Rectal smooth muscle tissue (tissue), 1 donor: Measurements from ENCODE around the gene COX10.

Source experiments
- H3K27ac ChIP-seq: one replicate; pipeline ENCODE4 v1.7.0; 2013; ENCODE audit warnings: low read depth, low read length, inconsistent platforms
- H3K27me3 ChIP-seq: one replicate; pipeline ENCODE4 v1.7.0; 2013; ENCODE audit warnings: low read length; ENCODE audit not compliant: control insufficient read depth, insufficient read depth
- H3K36me3 ChIP-seq: one replicate; pipeline ENCODE4 v1.7.0; 2013; ENCODE audit warnings: low read length; ENCODE audit not compliant: control insufficient read depth, insufficient read depth
- H3K4me1 ChIP-seq: one replicate; pipeline ENCODE4 v1.7.0; 2013; ENCODE audit warnings: low read length; ENCODE audit not compliant: control insufficient read depth, insufficient read depth
- H3K4me3 ChIP-seq: one replicate; pipeline ENCODE4 v1.7.0; 2013; ENCODE audit warnings: low read length
- H3K9ac ChIP-seq: one replicate; pipeline ENCODE4 v1.7.0; 2013; ENCODE audit warnings: low read length

COX10 gene

GRCh38 chr17:14205380-14205779 lies 136.1 kb downstream of the COX10 start:
- H3K36me3 ChIP-seq = peaks cover 8% of the 10 kb centered on the region
- H3K9ac ChIP-seq = no peak overlapping the region
- H3K4me1 ChIP-seq = no peaks in the 10 kb centered on the region
- no peak overlapping the region for H3K27ac ChIP-seq
- H3K4me3 ChIP-seq = no peak overlapping the region
- no peaks in the 10 kb centered on the region for H3K27me3 ChIP-seq

GRCh38 chr17:14205992-14206461 lies 136.7 kb downstream of the COX10 start:
- H3K36me3 ChIP-seq = peaks cover 8% of the 10 kb centered on the region
- H3K9ac ChIP-seq = no peak overlapping the region
- H3K4me3 ChIP-seq = no peak overlapping the region
- no peaks in the 10 kb centered on the region for H3K27me3 ChIP-seq
- H3K4me1 ChIP-seq = no peaks in the 10 kb centered on the region
- no peak overlapping the region for H3K27ac ChIP-seq

DNA sequence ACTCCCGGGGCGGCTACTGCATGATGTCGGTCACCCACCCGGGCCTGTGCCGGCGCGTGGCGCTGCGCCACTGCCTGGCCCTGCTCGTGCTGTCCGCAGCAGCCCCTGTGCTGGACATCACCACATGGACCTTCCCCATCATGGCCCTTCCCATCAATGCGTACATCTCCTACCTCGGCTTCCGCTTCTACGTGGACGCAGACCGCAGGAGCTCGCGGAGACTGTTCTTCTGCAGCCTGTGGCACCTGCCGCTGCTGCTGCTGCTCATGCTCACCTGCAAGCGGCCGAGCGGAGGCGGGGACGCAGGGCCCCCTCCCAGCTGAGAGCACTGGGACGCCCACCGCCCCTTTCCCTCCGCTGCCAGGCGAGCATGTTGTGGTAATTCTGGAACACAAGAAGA lies 137.6 kb downstream of the COX10 start:
- Histone ChIP-seq H3K36me3 (peaks cover 8% of the 10 kb centered on the region), H3K9ac (no peak overlapping the region), H3K27me3 (no peaks in the 10 kb centered on the region), H3K4me1 (no peaks in the 10 kb centered on the region), H3K4me3 (no peak overlapping the region), H3K27ac (no peak overlapping the region)

DNA sequence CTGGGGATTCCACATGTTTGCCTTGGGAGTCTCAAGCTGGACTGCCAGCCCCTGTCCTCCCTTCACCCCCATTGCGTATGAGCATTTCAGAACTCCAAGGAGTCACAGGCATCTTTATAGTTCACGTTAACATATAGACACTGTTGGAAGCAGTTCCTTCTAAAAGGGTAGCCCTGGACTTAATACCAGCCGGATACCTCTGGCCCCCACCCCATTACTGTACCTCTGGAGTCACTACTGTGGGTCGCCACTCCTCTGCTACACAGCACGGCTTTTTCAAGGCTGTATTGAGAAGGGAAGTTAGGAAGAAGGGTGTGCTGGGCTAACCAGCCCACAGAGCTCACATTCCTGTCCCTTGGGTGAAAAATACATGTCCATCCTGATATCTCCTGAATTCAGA lies 138.5 kb downstream of the COX10 start:
- H3K9ac ChIP-seq = no peak overlapping the region
- H3K27ac ChIP-seq = no peak overlapping the region
- no peaks in the 10 kb centered on the region for H3K27me3 ChIP-seq
- H3K4me3 ChIP-seq = no peak overlapping the region
- H3K36me3 ChIP-seq = peaks cover 8% of the 10 kb centered on the region
- H3K4me1 ChIP-seq = no peaks in the 10 kb centered on the region

DNA sequence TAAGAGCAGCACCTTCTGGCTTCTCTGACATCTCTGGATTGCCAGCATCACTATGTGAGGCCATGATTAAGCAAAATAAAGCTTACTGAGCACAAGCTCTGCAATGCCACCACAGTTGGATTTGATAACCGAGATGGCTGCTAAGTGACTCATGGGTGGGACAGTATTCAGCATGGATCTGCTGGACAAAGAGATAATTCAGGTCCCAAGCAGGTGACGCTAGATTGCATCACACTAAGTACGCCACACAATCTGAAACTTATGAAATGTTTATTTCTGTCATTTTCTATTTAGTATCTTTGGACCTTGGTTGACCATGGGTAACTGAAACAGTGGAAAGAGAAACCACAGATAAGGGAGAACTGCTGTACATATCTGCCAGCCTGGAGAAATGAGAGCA lies 139.9 kb downstream of the COX10 start:
- Histone ChIP-seq H3K9ac (no peak overlapping the region), H3K36me3 (peaks cover 6% of the 10 kb centered on the region), H3K4me3 (no peak overlapping the region), H3K27me3 (no peaks in the 10 kb centered on the region), H3K27ac (no peak overlapping the region), H3K4me1 (no peaks in the 10 kb centered on the region)

DNA sequence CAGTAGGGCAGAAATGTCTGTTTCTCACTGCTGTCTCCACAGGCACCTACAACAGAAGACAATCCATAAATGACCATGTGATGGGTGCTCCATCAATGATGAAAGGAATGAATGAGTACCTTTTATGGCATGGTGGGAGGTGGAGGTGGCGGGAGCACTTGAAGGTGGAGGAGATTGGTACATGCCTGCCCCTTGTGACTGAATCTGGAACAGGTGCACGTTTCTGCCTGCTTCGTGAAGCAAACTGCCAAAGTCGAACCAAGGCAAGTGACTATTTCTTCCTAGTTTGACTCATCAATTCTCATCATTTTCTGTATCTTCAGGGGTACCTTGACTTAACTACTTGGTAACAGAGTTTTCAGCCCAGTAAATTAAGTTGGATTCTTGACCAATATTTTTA lies 141.9 kb downstream of the COX10 start:
- Histone ChIP-seq H3K36me3 (peaks cover 4% of the 10 kb centered on the region), H3K4me3 (no peak overlapping the region), H3K27me3 (no peaks in the 10 kb centered on the region), H3K4me1 (no peaks in the 10 kb centered on the region), H3K27ac (no peak overlapping the region), H3K9ac (no peak overlapping the region)

DNA sequence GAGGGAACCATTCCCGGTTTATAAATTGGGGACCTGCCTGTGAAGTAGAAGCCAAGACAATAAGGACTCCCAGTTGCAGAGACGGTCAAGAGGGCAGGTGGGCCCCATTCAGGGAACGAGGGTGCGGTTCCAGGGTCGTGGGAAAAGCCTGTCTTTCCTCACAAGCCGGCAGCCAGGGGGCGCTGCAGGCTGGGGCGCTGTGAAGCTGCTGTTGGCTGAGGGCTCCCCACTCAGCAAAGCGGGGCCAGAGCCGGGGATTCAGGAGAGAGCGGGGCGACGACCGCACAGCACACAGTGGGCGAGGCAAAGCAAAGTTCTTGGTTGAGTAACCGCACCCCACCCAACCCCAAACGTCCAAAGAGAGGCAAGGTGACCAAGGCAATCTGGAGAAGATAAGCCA lies 142.5 kb downstream of the COX10 start:
- Histone ChIP-seq H3K4me1 (no peaks in the 10 kb centered on the region), H3K9ac (no peak overlapping the region), H3K27ac (no peak overlapping the region), H3K4me3 (no peak overlapping the region), H3K36me3 (peaks cover 4% of the 10 kb centered on the region), H3K27me3 (no peaks in the 10 kb centered on the region)

- peaks cover 4% of the 10 kb centered on the region for H3K36me3 ChIP-seq
- no peak overlapping the region for H3K27ac ChIP-seq
- H3K4me3 ChIP-seq = no peak overlapping the region
- H3K4me1 ChIP-seq = no peaks in the 10 kb centered on the region
- H3K27me3 ChIP-seq = no peaks in the 10 kb centered on the region
- H3K9ac ChIP-seq = no peak overlapping the region
These were observed 143.1 kb downstream of the COX10 start for GRCh38 chr17:14212401-14212800.

DNA sequence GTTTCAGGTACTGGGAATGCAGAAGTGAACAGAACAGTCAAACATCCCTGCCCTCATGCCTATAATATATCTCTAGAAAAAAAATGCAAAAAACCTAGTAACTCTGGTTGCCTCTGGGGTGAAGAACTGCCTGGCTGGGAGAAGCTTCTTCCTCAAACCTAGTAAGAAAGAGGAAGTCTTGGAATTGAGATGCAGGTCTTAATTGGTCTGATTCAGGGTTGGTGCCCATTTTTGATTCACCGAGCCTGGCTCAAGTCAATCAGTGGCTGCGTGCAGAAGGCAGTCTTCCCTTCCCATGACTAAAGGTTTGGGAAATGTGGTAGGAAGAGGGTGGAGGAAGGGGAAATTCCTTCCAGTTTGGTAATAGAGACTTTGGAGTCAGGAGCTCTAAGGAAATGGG lies 145.0 kb downstream of the COX10 start:
- H3K27me3 ChIP-seq = no peaks in the 10 kb centered on the region
- no peak overlapping the region for H3K27ac ChIP-seq
- H3K9ac ChIP-seq = no peak overlapping the region
- no peaks in the 10 kb centered on the region for H3K36me3 ChIP-seq
- no peak overlapping the region for H3K4me3 ChIP-seq
- H3K4me1 ChIP-seq = no peaks in the 10 kb centered on the region

DNA sequence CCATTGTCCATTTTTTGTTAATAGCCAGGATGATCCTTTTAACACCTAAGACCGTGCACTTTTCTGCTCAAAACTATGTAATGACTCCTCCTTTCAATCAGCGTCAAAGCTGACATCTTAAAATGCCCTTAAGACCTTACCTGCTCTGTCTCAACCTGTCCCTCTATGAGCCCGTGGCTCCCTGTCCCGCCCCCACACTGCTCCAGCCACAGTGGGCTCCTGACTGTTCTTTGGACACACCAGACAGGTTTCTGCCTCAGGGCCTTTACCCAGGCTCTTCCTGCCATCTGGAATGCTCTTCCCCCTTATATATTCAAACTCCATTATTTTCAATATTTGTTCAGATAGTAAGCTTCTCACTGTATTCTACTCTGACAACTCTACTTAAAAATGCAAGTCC lies 153.3 kb downstream of the COX10 start:
- Histone ChIP-seq H3K9ac (no peak overlapping the region), H3K4me3 (no peak overlapping the region), H3K27me3 (no peaks in the 10 kb centered on the region), H3K36me3 (no peaks in the 10 kb centered on the region), H3K27ac (no peak overlapping the region), H3K4me1 (no peaks in the 10 kb centered on the region)

DNA sequence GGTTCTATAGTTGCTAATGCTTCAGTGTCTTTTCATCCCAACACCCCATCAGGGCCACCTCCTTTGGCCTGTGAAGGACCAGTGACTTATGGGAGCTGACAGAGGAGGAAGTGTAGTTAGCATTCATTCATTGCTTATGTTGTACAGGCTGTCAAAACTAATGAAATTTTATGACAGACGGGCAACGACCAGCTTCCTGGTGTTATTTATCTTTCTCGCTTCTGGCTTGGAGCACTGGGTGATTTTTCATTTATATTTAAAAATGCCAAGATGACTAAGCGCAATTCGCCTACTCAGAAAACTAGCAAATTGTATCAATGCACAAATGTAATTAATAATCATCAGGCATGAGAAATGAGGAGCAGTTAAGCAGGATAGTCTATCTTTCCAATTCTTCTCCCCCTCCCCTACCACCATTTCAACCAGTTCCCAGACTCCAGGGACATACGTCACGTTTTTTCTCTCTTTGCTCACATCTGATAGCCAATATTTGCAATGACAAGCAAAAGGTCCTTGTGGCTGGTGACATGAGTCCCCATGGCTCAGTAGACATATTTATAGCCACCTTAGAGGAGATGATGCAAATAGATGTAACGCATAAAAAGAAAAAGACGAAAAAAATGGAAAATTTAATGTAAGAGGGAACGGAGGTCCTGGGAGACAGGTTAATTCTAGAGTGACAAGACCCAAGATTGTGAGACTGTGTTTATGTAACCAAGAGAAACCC lies 156.1 kb downstream of the COX10 start:
- no peaks in the 10 kb centered on the region for H3K27me3 ChIP-seq
- H3K9ac ChIP-seq = no peak overlapping the region
- H3K27ac ChIP-seq = no peak overlapping the region
- no peaks in the 10 kb centered on the region for H3K36me3 ChIP-seq
- H3K4me3 ChIP-seq = no peak overlapping the region
- no peaks in the 10 kb centered on the region for H3K4me1 ChIP-seq

GRCh38 chr17:14227052-14227451 lies 157.7 kb downstream of the COX10 start:
- Histone ChIP-seq H3K36me3 (no peaks in the 10 kb centered on the region), H3K4me1 (no peaks in the 10 kb centered on the region), H3K27ac (no peak overlapping the region), H3K4me3 (no peak overlapping the region), H3K9ac (no peak overlapping the region), H3K27me3 (no peaks in the 10 kb centered on the region)

DNA sequence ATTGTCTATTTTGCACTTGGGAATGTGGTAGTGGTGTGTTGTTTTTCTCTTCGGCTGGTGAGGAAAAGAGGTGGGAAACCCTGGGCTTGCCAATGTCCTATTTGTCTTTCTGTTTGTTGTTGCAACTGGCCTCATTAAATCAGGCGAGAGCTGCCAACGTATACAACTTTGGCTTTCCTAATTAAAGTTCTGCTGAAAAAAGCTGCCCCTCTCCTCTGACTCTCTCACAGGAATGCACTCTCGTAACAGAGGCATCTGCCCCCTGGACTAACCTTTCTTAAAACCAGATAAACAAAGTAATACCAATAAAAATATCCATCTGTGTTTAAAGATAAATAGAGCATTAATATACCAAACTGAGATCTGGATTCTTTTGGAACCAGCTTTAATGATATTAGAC lies 159.6 kb downstream of the COX10 start:
- Histone ChIP-seq H3K4me1 (no peaks in the 10 kb centered on the region), H3K9ac (no peak overlapping the region)

More for the DNA sequence above, 159.6 kb downstream of the COX10 start:
- Histone ChIP-seq H3K27ac (no peak overlapping the region), H3K27me3 (no peaks in the 10 kb centered on the region), H3K36me3 (no peaks in the 10 kb centered on the region), H3K4me3 (no peak overlapping the region)
